ENCODE measurements around the gene PTPRN2. TPM values are rescaled to one million over a fixed set of nuclear protein-coding genes. Genes with fewer than 3 reads are reported as not detected.

Gene PTPRN2
- total and polyA plus RNA-seq, 9 of the 15 experiments (the other 6 are each of a cell fraction or from before 2014, with no cell fraction given), result not detected

DNA sequence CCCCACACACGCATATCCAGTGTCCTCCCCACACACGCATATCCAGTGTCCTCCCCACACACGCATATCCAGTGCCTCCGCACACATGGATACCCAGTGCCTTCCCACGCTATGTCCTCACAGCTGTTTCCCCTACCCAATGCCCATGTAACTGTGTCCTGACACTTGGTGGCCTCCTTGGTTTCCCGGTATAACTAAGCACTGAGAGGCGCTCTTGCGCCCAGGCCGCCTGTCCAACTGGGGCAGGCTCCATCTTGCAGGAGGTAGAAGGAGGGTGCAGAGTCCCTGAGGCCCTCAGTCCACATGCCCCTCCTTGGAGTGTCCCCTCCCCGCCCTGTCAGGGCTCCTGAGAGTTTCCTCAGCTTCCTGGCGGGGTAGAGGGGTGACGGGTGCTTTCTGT is 715.2 kb downstream of the PTPRN2 start:
- Histone ChIP-seq H3K4me1 (replicated peaks in 1 of 2; ENCODE audit: control insufficient read depth in 2 of 2, insufficient read depth in 2 of 2, low read length in 2 of 2) (peaks cover 0 to 8% of the 10 kb centered on the region in 2 experiments; a peak in 2 of 5 replicates), H3K9me3 (replicated peaks; ENCODE audit: control insufficient read depth, insufficient read depth, low read depth, low read length) (no peaks in the 10 kb centered on the region), H3K27me3 (ENCODE audit: control insufficient read depth in 2 of 2, insufficient read depth in 2 of 2, low read length in 2 of 2) (peaks cover 14 to 61% of the 10 kb centered on the region in 2 experiments), H3K79me2 (ENCODE audit: control insufficient read depth, insufficient read depth, low read length) (no peaks in the 10 kb centered on the region), H3K9me1 (ENCODE audit: control insufficient read depth, insufficient read depth, low read length) (no peaks in the 10 kb centered on the region), H2AFZ (ENCODE audit: low read depth, low read length) (no peak overlapping the region), H3K27ac (ENCODE audit: extremely low read depth, low read depth, low read length) (no peak overlapping the region), H3K4me2 (ENCODE audit: insufficient read depth, low read length) (no peak overlapping the region), H3K9ac (ENCODE audit: insufficient read depth in 1 of 2, low read depth in 2 of 2, low read length in 2 of 2) (no peak overlapping the region), H4K20me1 (replicated peaks; ENCODE audit: control insufficient read depth, insufficient read depth, low read length) (peaks cover 11% of the 10 kb centered on the region), H3K36me3 (ENCODE audit: control insufficient read depth, insufficient read depth, low read length) (no peaks in the 10 kb centered on the region), H3K4me3 (no peak overlapping the region)
- DNase-seq (ENCODE audit: extremely low read depth in 1 of 4, low spot score in 3 of 4) (no peak), FAIRE-seq (no peak), ATAC-seq (no peak)
- ChIA-PET POLR2A (no interaction called here), CTCF (ENCODE audit: low intra/inter-chr PET ratio) (no interaction called here)
- BruUV-seq (replicated peaks), result no TSS peak
- 0% methylated on average over 12 of the region's 12 CpGs for whole genome bisulfite sequencing (ENCODE audit: insufficient coverage, low coverage, missing lambda C conversion rate)
- intact Hi-C loops (cut with micrococcal nuclease) (no loop called here), in situ Hi-C loops (cut with MboI) (no loop called here)
- TF ChIP-seq MTA1 (IDR thresholded peaks at IDR 0.05; ENCODE audit: borderline replicate concordance), result no peak
- TF ChIP-seq ELF2 (CRISPR knock-in tag; IDR thresholded peaks at IDR 0.05), result no peak
- no peak for TF ChIP-seq ZNF695 (CRISPR knock-in tag; IDR thresholded peaks at IDR 0.05)
- TF ChIP-seq C11orf30 (IDR thresholded peaks at IDR 0.05; ENCODE audit: low read depth), result no peak
- no peak for TF ChIP-seq ZFP1 (CRISPR knock-in tag; IDR thresholded peaks at IDR 0.05)
- TF ChIP-seq ZNF121 (CRISPR knock-in tag; conservative IDR thresholded peaks at IDR 0.05), result no peak
- TF ChIP-seq RREB1 (CRISPR knock-in tag; IDR thresholded peaks at IDR 0.05), result no peak
- no peak for TF ChIP-seq ZBTB7A (IDR thresholded peaks at IDR 0.05; ENCODE audit: borderline replicate concordance, control insufficient read depth, low read depth, low read length)
- TF ChIP-seq THRA (IDR thresholded peaks at IDR 0.05), result no peak
- TF ChIP-seq SIX5 (IDR thresholded peaks at IDR 0.05; ENCODE audit: borderline replicate concordance in 1 of 2, insufficient read depth in 1 of 2, low read depth in 1 of 2, low read length in 2 of 2), result no peak
